ENCODE results near the gene RUNX2. TPM values are rescaled to one million over a fixed set of nuclear protein-coding genes. Genes with fewer than 3 reads are reported as not detected.

Gene RUNX2
- total RNA-seq, 1 experiment from 2014 or later, result 7.0 TPM

- no peak for ATAC-seq
- POLR2A ChIA-PET, result no interaction called here
- H3K4me1 ChIP-seq (ENCODE audit: control insufficient read depth, insufficient read depth, low read length), result peaks cover 14% of the 10 kb centered on the region
- CTCF ChIA-PET, result interaction anchor here (0.6 kb wide), 1 partner anchor 1003 kb away, joined by 3 read pairs; no protein-coding TSS in a partner anchor
- intact Hi-C loops (cut with micrococcal nuclease; ENCODE audit: unreplicated experiment), result no loop called here
- BruUV-seq (replicated peaks), result no TSS peak
- peak overlapping the region; percentile 9; the same call in 1 of the 2 replicates for H3K27ac ChIP-seq (ENCODE audit: low read length)
- H3K9me3 ChIP-seq (ENCODE audit: control insufficient read depth, insufficient read depth, low read depth, low read length), result no peaks in the 10 kb centered on the region
- no peaks in the 10 kb centered on the region for H3K36me3 ChIP-seq (ENCODE audit: control insufficient read depth, insufficient read depth, low read length)
- no peak overlapping the region for H3K4me3 ChIP-seq (ENCODE audit: low read depth in 2 of 2, low read length in 2 of 2)
- H3K27me3 ChIP-seq (ENCODE audit: control insufficient read depth, insufficient read depth, low read length), result no peaks in the 10 kb centered on the region; the same call in 1 of the 2 replicates
- TF ChIP-seq POLR2AphosphoS5 (IDR thresholded peaks at IDR 0.05; ENCODE audit: low read depth, low read length) (no peak), REST (IDR thresholded peaks at IDR 0.05; ENCODE audit: insufficient read depth in 1 of 2, low read depth in 2 of 2, low read length in 1 of 2) (no peak), TCF7L2 (IDR thresholded peaks at IDR 0.05; ENCODE audit: low read depth, low read length) (no peak), CTCF (IDR thresholded peaks at IDR 0.05) (no peak), SIN3A (IDR thresholded peaks at IDR 0.05; ENCODE audit: borderline replicate concordance, insufficient read depth, low read depth, low read length) (no peak)
- DNase-seq (ENCODE audit: low read depth, low spot score), result no peak
- in situ Hi-C loops (cut with HindIII; ENCODE audit: low pct_unique_long_range_greater_than_20kb, low sequenced_read_pairs), result no loop called here
Measured at GRCh38 chr6:45658958-45659357, 330.8 kb downstream of the RUNX2 start.

GRCh38 chr6:45661661-45662060 lies 333.5 kb downstream of the RUNX2 start:
- no peak for ATAC-seq
- Histone ChIP-seq H3K4me3 (ENCODE audit: low read depth in 2 of 2, low read length in 2 of 2) (no peak overlapping the region), H3K9me3 (ENCODE audit: control insufficient read depth, insufficient read depth, low read depth, low read length) (no peaks in the 10 kb centered on the region), H3K36me3 (ENCODE audit: control insufficient read depth, insufficient read depth, low read length) (no peaks in the 10 kb centered on the region), H3K27ac (ENCODE audit: low read length) (no peak overlapping the region), H3K4me1 (ENCODE audit: control insufficient read depth, insufficient read depth, low read length) (peaks cover 2% of the 10 kb centered on the region; the same call in 1 of the 2 replicates), H3K27me3 (ENCODE audit: control insufficient read depth, insufficient read depth, low read length) (no peaks in the 10 kb centered on the region; the same call in 1 of the 2 replicates)
- in situ Hi-C loops (cut with HindIII; ENCODE audit: low pct_unique_long_range_greater_than_20kb, low sequenced_read_pairs), result no loop called here
- no peak for DNase-seq (ENCODE audit: low read depth, low spot score)
- POLR2A ChIA-PET, result no interaction called here
- intact Hi-C loops (cut with micrococcal nuclease; ENCODE audit: unreplicated experiment), result no loop called here
- CTCF ChIA-PET, result no interaction called here
- TF ChIP-seq POLR2AphosphoS5 (IDR thresholded peaks at IDR 0.05; ENCODE audit: low read depth, low read length) (no peak), SIN3A (IDR thresholded peaks at IDR 0.05; ENCODE audit: borderline replicate concordance, insufficient read depth, low read depth, low read length) (no peak), REST (IDR thresholded peaks at IDR 0.05; ENCODE audit: insufficient read depth in 1 of 2, low read depth in 2 of 2, low read length in 1 of 2) (no peak), TCF7L2 (IDR thresholded peaks at IDR 0.05; ENCODE audit: low read depth, low read length) (no peak), CTCF (IDR thresholded peaks at IDR 0.05) (no peak)
- no TSS peak for BruUV-seq (replicated peaks)
